ENCODE results near the gene WDR54.

GRCh38 chr2:74415762-74416395 lies 5.7 kb upstream of the WDR54 start:
- no peak for TF ChIP-seq CTCF (IDR thresholded peaks at IDR 0.05; ENCODE audit: low read length)
- no peak for TF ChIP-seq EZH2 (IDR thresholded peaks at IDR 0.05; ENCODE audit: borderline replicate concordance, low read length)

Data from OCI-LY1 (cell line).